ENCODE measurements around the gene CALML3.

DNA sequence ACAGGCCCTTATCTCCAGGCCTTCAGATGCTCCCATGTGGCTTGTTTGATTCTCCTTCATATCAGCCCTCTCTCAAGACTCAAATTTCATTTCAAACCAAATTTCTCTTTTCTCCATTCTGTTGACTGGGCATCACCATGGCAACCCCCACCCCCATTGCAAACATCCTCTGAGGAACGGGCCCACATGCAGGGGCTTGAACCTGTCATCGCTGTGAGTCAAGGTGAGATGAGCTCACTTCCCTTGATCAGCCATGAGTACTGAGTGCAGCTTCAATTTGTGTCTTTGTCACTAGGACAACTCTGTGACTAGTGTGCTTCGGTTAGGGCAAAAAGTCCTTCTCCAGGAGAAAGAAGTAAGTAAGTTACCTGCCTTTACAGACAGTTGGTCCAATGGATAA is 41.9 kb downstream of the CALML3 start:
- TF ChIP-seq, protein P1, sequence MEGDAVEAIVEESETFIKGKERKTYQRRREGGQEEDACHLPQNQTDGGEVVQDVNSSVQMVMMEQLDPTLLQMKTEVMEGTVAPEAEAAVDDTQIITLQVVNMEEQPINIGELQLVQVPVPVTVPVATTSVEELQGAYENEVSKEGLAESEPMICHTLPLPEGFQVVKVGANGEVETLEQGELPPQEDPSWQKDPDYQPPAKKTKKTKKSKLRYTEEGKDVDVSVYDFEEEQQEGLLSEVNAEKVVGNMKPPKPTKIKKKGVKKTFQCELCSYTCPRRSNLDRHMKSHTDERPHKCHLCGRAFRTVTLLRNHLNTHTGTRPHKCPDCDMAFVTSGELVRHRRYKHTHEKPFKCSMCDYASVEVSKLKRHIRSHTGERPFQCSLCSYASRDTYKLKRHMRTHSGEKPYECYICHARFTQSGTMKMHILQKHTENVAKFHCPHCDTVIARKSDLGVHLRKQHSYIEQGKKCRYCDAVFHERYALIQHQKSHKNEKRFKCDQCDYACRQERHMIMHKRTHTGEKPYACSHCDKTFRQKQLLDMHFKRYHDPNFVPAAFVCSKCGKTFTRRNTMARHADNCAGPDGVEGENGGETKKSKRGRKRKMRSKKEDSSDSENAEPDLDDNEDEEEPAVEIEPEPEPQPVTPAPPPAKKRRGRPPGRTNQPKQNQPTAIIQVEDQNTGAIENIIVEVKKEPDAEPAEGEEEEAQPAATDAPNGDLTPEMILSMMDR (IDR thresholded peaks at IDR 0.05), result no peak
- TF ChIP-seq EZH2 (IDR thresholded peaks at IDR 0.05) (no peak), EZH2phosphoT487 (IDR thresholded peaks at IDR 0.05) (no peak)
